GM23248 (cell line): ENCODE data around the gene TUSC2.

Source experiments
- EZH2 ChIP-seq: fragments of 200-600 bp; sonication (generic); IDR thresholded peaks from 2 replicates; pipeline ENCODE4 v1.6.1; 2018; ENCODE audit warnings: antibody characterized with exemption, mild to moderate bottlenecking; ENCODE audit not compliant: insufficient read depth, poor library complexity, severe bottlenecking
- EZH2phosphoT487 ChIP-seq: fragments of 200-600 bp; sonication (generic); IDR thresholded peaks from 2 replicates; pipeline ENCODE4 v1.6.1; 2018; ENCODE audit warnings: antibody characterized with exemption, moderate library complexity, mild to moderate bottlenecking, low read depth; ENCODE audit not compliant: insufficient read depth

DNA sequence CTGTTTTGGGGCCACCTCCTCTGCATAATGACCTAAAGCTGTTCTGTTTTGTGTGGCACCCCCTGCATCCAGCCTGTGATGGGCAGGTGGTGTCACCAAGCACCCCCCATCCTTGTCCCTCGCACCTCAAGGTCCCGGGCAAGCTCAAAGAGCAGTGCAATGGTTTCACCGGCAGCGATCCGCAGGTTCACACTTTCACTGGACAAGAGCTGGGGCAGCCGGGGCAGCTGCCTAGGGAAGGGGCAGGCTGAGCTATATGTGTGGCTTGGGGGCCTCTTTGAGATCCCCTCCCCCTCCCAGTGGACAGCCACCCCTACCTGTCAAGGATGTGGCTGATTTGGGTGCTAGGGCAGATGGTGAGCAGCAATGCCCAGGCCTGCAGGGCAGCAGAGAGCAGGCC lies 38.9 kb downstream of the TUSC2 start:
- TF ChIP-seq EZH2: no peak
- no peak for TF ChIP-seq EZH2phosphoT487
